ENCODE data around the gene XRCC1. TPM values are rescaled to one million over a fixed set of nuclear protein-coding genes. Genes with fewer than 3 reads are reported as not detected.

XRCC1 gene
- total and polyA plus RNA-seq, 2 of the 8 experiments (the other 6 are each of a cell fraction or from before 2014, with no cell fraction given) = 42.5 to 44.4 TPM

- TF ChIP-seq CHD7 (IDR thresholded peaks at IDR 0.05; ENCODE audit: insufficient replicate concordance, low read length) (no peak), SIX5 (IDR thresholded peaks at IDR 0.05; ENCODE audit: low read depth, low read length) (no peak), SAP30 (IDR thresholded peaks at IDR 0.05; ENCODE audit: insufficient read depth, insufficient replicate concordance, low read length) (no peak), YY1 (IDR thresholded peaks at IDR 0.05; ENCODE audit: low read depth, low read length) (no peak), CBX5 (IDR thresholded peaks at IDR 0.05; ENCODE audit: low read depth, low read length) (no peak), FOSL1 (IDR thresholded peaks at IDR 0.05; ENCODE audit: insufficient read depth, low read depth, low read length) (no peak), E2F6 (IDR thresholded peaks at IDR 0.05) (no peak)
Measured at GRCh38 chr19:43574424-43575155, 737 bp downstream of the XRCC1 start (continued).
